ENCODE data around the gene SEMA6B.

SEMA6B gene

GRCh38 chr19:4578552-4579248 lies 19.2 kb upstream of the SEMA6B start:
- H3K4me3 ChIP-seq (ENCODE audit: low read length) = no peak overlapping the region
- no peak for DNase-seq (ENCODE audit: low read depth)
- TF ChIP-seq, protein P1, sequence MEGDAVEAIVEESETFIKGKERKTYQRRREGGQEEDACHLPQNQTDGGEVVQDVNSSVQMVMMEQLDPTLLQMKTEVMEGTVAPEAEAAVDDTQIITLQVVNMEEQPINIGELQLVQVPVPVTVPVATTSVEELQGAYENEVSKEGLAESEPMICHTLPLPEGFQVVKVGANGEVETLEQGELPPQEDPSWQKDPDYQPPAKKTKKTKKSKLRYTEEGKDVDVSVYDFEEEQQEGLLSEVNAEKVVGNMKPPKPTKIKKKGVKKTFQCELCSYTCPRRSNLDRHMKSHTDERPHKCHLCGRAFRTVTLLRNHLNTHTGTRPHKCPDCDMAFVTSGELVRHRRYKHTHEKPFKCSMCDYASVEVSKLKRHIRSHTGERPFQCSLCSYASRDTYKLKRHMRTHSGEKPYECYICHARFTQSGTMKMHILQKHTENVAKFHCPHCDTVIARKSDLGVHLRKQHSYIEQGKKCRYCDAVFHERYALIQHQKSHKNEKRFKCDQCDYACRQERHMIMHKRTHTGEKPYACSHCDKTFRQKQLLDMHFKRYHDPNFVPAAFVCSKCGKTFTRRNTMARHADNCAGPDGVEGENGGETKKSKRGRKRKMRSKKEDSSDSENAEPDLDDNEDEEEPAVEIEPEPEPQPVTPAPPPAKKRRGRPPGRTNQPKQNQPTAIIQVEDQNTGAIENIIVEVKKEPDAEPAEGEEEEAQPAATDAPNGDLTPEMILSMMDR (conservative IDR thresholded peaks at IDR 0.05; ENCODE audit: low read depth, low read length) = no peak

- no peak for DNase-seq (ENCODE audit: low read depth)
- TF ChIP-seq, protein P1 (conservative IDR thresholded peaks at IDR 0.05; ENCODE audit: low read depth, low read length) = no peak
Observed at GRCh38 chr19:4577020-4577782, 17.7 kb upstream of the SEMA6B start.

GRCh38 chr19:4576016-4576933 lies 16.8 kb upstream of the SEMA6B start:
- no peak for DNase-seq (ENCODE audit: low read depth)
- H3K4me3 ChIP-seq (ENCODE audit: low read length) = no peak overlapping the region
- TF ChIP-seq, protein P1 (conservative IDR thresholded peaks at IDR 0.05; ENCODE audit: low read depth, low read length) = peak; percentile 82

More at GRCh38 chr19:4577020-4577782, 17.7 kb upstream of the SEMA6B start:
- H3K4me3 ChIP-seq (ENCODE audit: low read length) = no peak overlapping the region

DNA sequence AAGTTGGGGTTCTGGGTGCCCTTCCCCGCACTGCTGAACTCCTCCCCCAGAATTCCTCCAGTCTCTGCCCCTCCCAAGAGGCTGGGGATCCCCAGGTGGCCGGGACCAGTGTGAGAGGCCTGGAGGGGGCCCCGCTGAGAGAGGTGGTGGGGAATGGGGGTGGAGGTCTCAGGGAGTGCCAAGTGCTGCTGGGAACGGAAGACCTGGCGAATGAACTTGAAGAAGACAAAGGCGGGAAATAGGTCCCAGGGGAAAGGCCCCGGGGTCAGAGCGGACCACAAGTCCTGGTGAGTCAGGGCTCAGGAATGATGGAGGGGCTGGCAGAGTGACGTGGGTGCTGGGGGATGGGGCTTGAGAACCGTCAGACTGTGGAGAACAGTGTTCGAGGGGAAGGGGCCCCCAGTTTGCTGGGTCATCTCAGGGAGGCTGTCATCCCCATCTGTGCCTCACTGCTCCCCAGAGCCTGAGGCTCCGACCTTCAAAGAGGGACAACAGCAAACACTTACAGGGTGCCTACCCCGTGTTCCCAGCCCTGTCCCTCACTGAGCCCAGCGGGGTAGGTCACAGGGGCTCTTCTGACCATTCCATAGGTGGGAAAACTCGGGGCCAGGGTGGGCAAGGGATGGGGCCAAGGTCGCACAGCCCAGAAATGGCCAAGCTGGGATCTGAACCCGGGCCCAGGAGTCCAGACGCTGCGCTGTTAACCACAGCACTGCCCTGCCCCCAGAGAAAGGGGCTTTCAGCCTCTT lies 16.0 kb upstream of the SEMA6B start:
- H3K4me3 ChIP-seq (ENCODE audit: low read length) = no peak overlapping the region
- DNase-seq (ENCODE audit: low read depth) = peak; percentile 77
- TF ChIP-seq, protein P1 (conservative IDR thresholded peaks at IDR 0.05; ENCODE audit: low read depth, low read length) = no peak

DNA sequence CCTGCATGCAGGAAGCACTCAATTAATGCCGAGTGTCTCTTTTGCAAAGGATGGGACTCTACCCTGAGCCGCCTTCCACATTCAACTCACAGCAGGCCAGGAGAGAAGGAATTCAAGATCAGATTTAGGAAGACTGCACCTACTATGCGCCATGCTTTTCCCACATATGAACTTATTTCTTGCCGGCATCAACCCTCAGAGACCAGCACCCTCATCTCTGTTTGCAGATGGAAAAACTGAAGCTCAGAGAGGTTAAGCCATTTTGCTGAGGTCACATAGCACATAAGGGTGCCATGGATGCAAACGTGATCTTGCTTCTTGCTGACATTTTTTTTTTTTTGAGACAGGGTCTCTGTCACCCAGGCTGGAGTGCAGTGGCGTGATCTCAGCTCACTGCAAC lies 14.2 kb upstream of the SEMA6B start:
- H3K4me3 ChIP-seq (ENCODE audit: low read length) = no peak overlapping the region
- DNase-seq (ENCODE audit: low read depth) = no peak
- TF ChIP-seq, protein P1 (conservative IDR thresholded peaks at IDR 0.05; ENCODE audit: low read depth, low read length) = no peak

DNA sequence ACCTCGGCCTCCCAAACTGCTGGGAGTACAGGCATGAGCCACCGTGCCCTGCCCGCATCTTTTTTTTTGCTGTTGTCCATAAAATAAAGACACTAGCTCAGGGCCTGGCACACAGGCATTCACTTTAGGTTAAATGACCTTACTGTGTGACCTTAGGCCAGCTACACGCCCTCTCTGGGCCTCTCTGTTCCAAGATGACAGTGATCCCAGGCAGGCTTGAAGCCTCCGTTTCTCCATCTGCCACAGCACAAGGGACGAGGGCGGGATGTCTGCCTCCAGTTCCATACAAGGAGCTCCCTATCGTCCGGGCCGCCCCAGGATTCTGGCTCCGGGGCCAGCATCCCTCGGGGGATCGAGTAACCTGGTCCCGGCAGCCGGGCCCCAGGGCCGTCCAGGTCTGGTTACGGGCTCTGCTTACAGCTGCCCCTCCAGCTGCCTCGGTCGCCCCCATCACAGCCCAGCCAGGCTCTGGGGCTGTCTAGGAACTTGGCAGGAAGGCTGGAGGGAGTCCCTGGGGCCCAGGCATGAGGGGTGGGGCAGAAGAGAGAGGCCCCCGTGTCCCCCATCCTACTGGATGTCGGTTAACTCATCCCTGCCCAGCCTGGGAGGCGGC lies 11.9 kb upstream of the SEMA6B start:
- no peak overlapping the region for H3K4me3 ChIP-seq (ENCODE audit: low read length)
- TF ChIP-seq, protein P1 (conservative IDR thresholded peaks at IDR 0.05; ENCODE audit: low read depth, low read length) = no peak

More for the DNA sequence above, 11.9 kb upstream of the SEMA6B start:
- no peak for DNase-seq (ENCODE audit: low read depth)
